ENCODE measurements around the gene FLOT1.

Gene FLOT1

GRCh38 chr6:30721198-30722024 is 21.1 kb downstream of the FLOT1 start (continued):
- TF ChIP-seq HIC1 (tag by site-specific recombination; IDR thresholded peaks at IDR 0.05) (peak; percentile 56), ZNF311 (tag by site-specific recombination; IDR thresholded peaks at IDR 0.05; ENCODE audit: borderline replicate concordance) (no peak), KLF16 (tag by site-specific recombination; IDR thresholded peaks at IDR 0.05) (peak; percentile 10; the same call in 1 of the 2 replicates), YY2 (tag by site-specific recombination; IDR thresholded peaks at IDR 0.05) (no peak), ZNF76 (tag by site-specific recombination; IDR thresholded peaks at IDR 0.05; ENCODE audit: borderline replicate concordance, low read depth) (no peak; the same call in 1 of the 2 replicates), ZNF658 (tag by site-specific recombination; IDR thresholded peaks at IDR 0.05) (no peak), ZNF335 (tag by site-specific recombination; conservative IDR thresholded peaks at IDR 0.05) (peak; percentile 35), ZNF530 (tag by site-specific recombination; IDR thresholded peaks at IDR 0.05; ENCODE audit: low read depth) (no peak), ZEB2 (tag by site-specific recombination; IDR thresholded peaks at IDR 0.05) (peak; percentile 61), ZNF292 (tag by site-specific recombination; IDR thresholded peaks at IDR 0.05; ENCODE audit: borderline replicate concordance, low read depth) (no peak), MZF1 (tag by site-specific recombination; IDR thresholded peaks at IDR 0.05; ENCODE audit: borderline replicate concordance) (peak; percentile 77), ZNF549 (tag by site-specific recombination; IDR thresholded peaks at IDR 0.05) (no peak), ZNF2 (tag by site-specific recombination; IDR thresholded peaks at IDR 0.05) (0 out of 2 replicates have a peak, but pooled peaks have one; percentile 11), ZNF138 (tag by site-specific recombination; IDR thresholded peaks at IDR 0.05; ENCODE audit: borderline replicate concordance) (no peak), ZNF548 (tag by site-specific recombination; IDR thresholded peaks at IDR 0.05) (no peak), ZNF692 (tag by site-specific recombination; IDR thresholded peaks at IDR 0.05) (no peak; the same call in 1 of the 2 replicates), KLF7 (tag by site-specific recombination; IDR thresholded peaks at IDR 0.05; ENCODE audit: borderline replicate concordance) (peak; percentile 83), EGR2 (tag by site-specific recombination; IDR thresholded peaks at IDR 0.05; ENCODE audit: low read depth) (0 out of 2 replicates have a peak, but pooled peaks have one; percentile 45), ZNF514 (tag by site-specific recombination; IDR thresholded peaks at IDR 0.05) (no peak), ZSCAN5A (tag by site-specific recombination; IDR thresholded peaks at IDR 0.05) (no peak), SP3 (tag by site-specific recombination; IDR thresholded peaks at IDR 0.05) (peak; percentile 70), ZNF223 (tag by site-specific recombination; IDR thresholded peaks at IDR 0.05) (no peak), ZSCAN18 (tag by site-specific recombination; IDR thresholded peaks at IDR 0.05) (peak; percentile 75; the same call in 1 of the 2 replicates), ZNF664 (tag by site-specific recombination; IDR thresholded peaks at IDR 0.05) (no peak; the same call in 1 of the 2 replicates), CTCF (tag by site-specific recombination; IDR thresholded peaks at IDR 0.05) (peak; percentile 60), ZNF148 (tag by site-specific recombination; IDR thresholded peaks at IDR 0.05; ENCODE audit: borderline replicate concordance) (no peak), ZNF600 (tag by site-specific recombination; IDR thresholded peaks at IDR 0.05) (no peak), ZNF670 (tag by site-specific recombination; IDR thresholded peaks at IDR 0.05; ENCODE audit: low read depth) (no peak)
